ENCODE measurements around the gene TERC.
"Not testable (repeated sequence)": the region's sequence is repeated elsewhere in the genome, so short reads cannot be mapped to it uniquely, and the experiment has no call there.

The TERC gene

GRCh38 chr3:169751875-169752274 lies 13.0 kb downstream of the TERC start:
- no peak overlapping the region for H3K4me3 ChIP-seq
- no peaks in the 10 kb centered on the region for H4K20me1 ChIP-seq
- no peaks in the 10 kb centered on the region for H3K27me3 ChIP-seq
- no peak for TF ChIP-seq Cebpa-rat (IDR thresholded peaks at IDR 0.05)
- no peaks in the 10 kb centered on the region for H3K36me3 ChIP-seq
- H3K4me2 ChIP-seq, result no peak overlapping the region
- no peaks in the 10 kb centered on the region for H3K9me3 ChIP-seq
- no peaks in the 10 kb centered on the region for H3K4me1 ChIP-seq
- H3K9ac ChIP-seq, result no peak overlapping the region
- no peak overlapping the region for H3K27ac ChIP-seq

- H3K4me3 ChIP-seq, result no peak overlapping the region
- H3K4me2 ChIP-seq, result no peak overlapping the region
- no peak overlapping the region for H3K9ac ChIP-seq
- no peaks in the 10 kb centered on the region for H4K20me1 ChIP-seq
- no peaks in the 10 kb centered on the region for H3K27me3 ChIP-seq
- no peak for TF ChIP-seq Cebpa-rat (IDR thresholded peaks at IDR 0.05)
- no peak overlapping the region for H3K27ac ChIP-seq
- no peaks in the 10 kb centered on the region for H3K9me3 ChIP-seq
- H3K4me1 ChIP-seq, result no peaks in the 10 kb centered on the region
- no peaks in the 10 kb centered on the region for H3K36me3 ChIP-seq
These were observed 14.2 kb downstream of the TERC start for GRCh38 chr3:169750665-169751064.

- Histone ChIP-seq H3K27ac (no peak overlapping the region), H3K36me3 (no peaks in the 10 kb centered on the region), H3K9ac (no peak overlapping the region), H3K27me3 (no peaks in the 10 kb centered on the region), H4K20me1 (no peaks in the 10 kb centered on the region), H3K4me3 (no peak overlapping the region), H3K4me2 (no peak overlapping the region), H3K4me1 (peaks cover under 1% of the 10 kb centered on the region; the same call in 1 of the 2 replicates), H3K9me3 (no peaks in the 10 kb centered on the region)
- no peak for TF ChIP-seq Cebpa-rat (IDR thresholded peaks at IDR 0.05)
These were observed 16.2 kb downstream of the TERC start for GRCh38 chr3:169748670-169749069.

- H3K9me3 ChIP-seq, result no peaks in the 10 kb centered on the region
- H3K9ac ChIP-seq, result no peak overlapping the region
- no peak for TF ChIP-seq Cebpa-rat (IDR thresholded peaks at IDR 0.05)
- no peak overlapping the region for H3K4me2 ChIP-seq
- H3K27me3 ChIP-seq, result no peaks in the 10 kb centered on the region
- H3K27ac ChIP-seq, result no peak overlapping the region
- no peaks in the 10 kb centered on the region for H3K36me3 ChIP-seq
- no peak overlapping the region for H3K4me3 ChIP-seq
- H4K20me1 ChIP-seq, result no peaks in the 10 kb centered on the region
- peaks cover 9% of the 10 kb centered on the region for H3K4me1 ChIP-seq
These were observed 17.9 kb downstream of the TERC start for GRCh38 chr3:169746924-169747323.

- H3K27me3 ChIP-seq, result no peaks in the 10 kb centered on the region
- H3K4me1 ChIP-seq, result peaks cover 9% of the 10 kb centered on the region
- H3K4me2 ChIP-seq, result no peak overlapping the region
- H3K36me3 ChIP-seq, result no peaks in the 10 kb centered on the region
- H4K20me1 ChIP-seq, result no peaks in the 10 kb centered on the region
- no peak overlapping the region for H3K27ac ChIP-seq
- no peak overlapping the region for H3K9ac ChIP-seq
- H3K9me3 ChIP-seq, result no peaks in the 10 kb centered on the region
- no peak for TF ChIP-seq Cebpa-rat (IDR thresholded peaks at IDR 0.05)
- H3K4me3 ChIP-seq, result no peak overlapping the region
These were observed 20.4 kb downstream of the TERC start for GRCh38 chr3:169744366-169745054.

GRCh38 chr3:169739067-169739466 lies 25.8 kb downstream of the TERC start:
- no peaks in the 10 kb centered on the region for H3K27me3 ChIP-seq
- no peak for TF ChIP-seq Cebpa-rat (IDR thresholded peaks at IDR 0.05)
- no peaks in the 10 kb centered on the region for H4K20me1 ChIP-seq
- H3K27ac ChIP-seq, result no peak overlapping the region
- H3K36me3 ChIP-seq, result no peaks in the 10 kb centered on the region
- no peak overlapping the region for H3K4me3 ChIP-seq
- no peak overlapping the region for H3K4me2 ChIP-seq
- H3K9me3 ChIP-seq, result peaks cover 17% of the 10 kb centered on the region
- peaks cover 9% of the 10 kb centered on the region for H3K4me1 ChIP-seq
- no peak overlapping the region for H3K9ac ChIP-seq

GRCh38 chr3:169731857-169732256 lies 33.0 kb downstream of the TERC start:
- H3K4me2 ChIP-seq, H3K9ac ChIP-seq, H3K36me3 ChIP-seq, H4K20me1 ChIP-seq, H3K27ac ChIP-seq, H3K4me3 ChIP-seq, H3K27me3 ChIP-seq, H3K4me1 ChIP-seq: not testable (repeated sequence)
- H3K9me3 ChIP-seq, result peaks cover 18% of the 10 kb centered on the region

- Histone ChIP-seq H3K27ac (no peak overlapping the region), H3K4me2 (no peak overlapping the region), H3K27me3 (no peaks in the 10 kb centered on the region), H3K9me3 (no peaks in the 10 kb centered on the region), H3K4me1 (no peaks in the 10 kb centered on the region), H3K9ac (no peak overlapping the region), H3K36me3 (no peaks in the 10 kb centered on the region), H3K4me3 (no peak overlapping the region), H4K20me1 (no peaks in the 10 kb centered on the region)
- no peak for TF ChIP-seq Cebpa-rat (IDR thresholded peaks at IDR 0.05)
These were observed 42.1 kb downstream of the TERC start for GRCh38 chr3:169722724-169723123.

- not testable (repeated sequence) for H4K20me1 ChIP-seq, H3K4me2 ChIP-seq, H3K4me3 ChIP-seq, H3K9ac ChIP-seq, H3K9me3 ChIP-seq, H3K27me3 ChIP-seq, H3K36me3 ChIP-seq, H3K4me1 ChIP-seq, H3K27ac ChIP-seq
These were observed 46.4 kb downstream of the TERC start for GRCh38 chr3:169718415-169718814.

All from BLaER1 (cell line).